ENCODE results near the gene GBE1. TPM values are rescaled to one million over a fixed set of nuclear protein-coding genes. Genes with fewer than 3 reads are reported as not detected.

Gene GBE1
- total RNA-seq, 1 donor from 2014 or later = 11.3 TPM

GRCh38 chr3:81624756-81625155 lies 136.7 kb downstream of the GBE1 start:
- H3K9me3 Mint-ChIP-seq (ENCODE audit: unreplicated experiment) = no peaks in the 10 kb centered on the region
- no peak overlapping the region for H3K4me3 Mint-ChIP-seq (ENCODE audit: unreplicated experiment)
- no peak for DNase-seq
- H3K4me1 Mint-ChIP-seq (ENCODE audit: low read depth, unreplicated experiment) = no peaks in the 10 kb centered on the region
- no peaks in the 10 kb centered on the region for H3K27me3 Mint-ChIP-seq (ENCODE audit: unreplicated experiment)
- no peak for TF ChIP-seq CTCF (IDR thresholded peaks at IDR 0.05; ENCODE audit: partially characterized antibody, unreplicated experiment)
- H3K36me3 Mint-ChIP-seq (ENCODE audit: unreplicated experiment) = no peaks in the 10 kb centered on the region
- H3K27ac Mint-ChIP-seq (ENCODE audit: unreplicated experiment) = no peak overlapping the region

GRCh38 chr3:81622395-81622794 lies 139.1 kb downstream of the GBE1 start:
- no peaks in the 10 kb centered on the region for H3K9me3 Mint-ChIP-seq (ENCODE audit: unreplicated experiment)

GRCh38 chr3:81621277-81621676 lies 140.2 kb downstream of the GBE1 start:
- no peak overlapping the region for H3K27ac Mint-ChIP-seq (ENCODE audit: unreplicated experiment)
- no peak overlapping the region for H3K4me3 Mint-ChIP-seq (ENCODE audit: unreplicated experiment)
- H3K4me1 Mint-ChIP-seq (ENCODE audit: low read depth, unreplicated experiment) = no peaks in the 10 kb centered on the region
- DNase-seq = no peak
- TF ChIP-seq CTCF (IDR thresholded peaks at IDR 0.05; ENCODE audit: partially characterized antibody, unreplicated experiment) = no peak
- H3K9me3 Mint-ChIP-seq (ENCODE audit: unreplicated experiment) = no peaks in the 10 kb centered on the region
- H3K36me3 Mint-ChIP-seq (ENCODE audit: unreplicated experiment) = no peaks in the 10 kb centered on the region
- H3K27me3 Mint-ChIP-seq (ENCODE audit: unreplicated experiment) = no peaks in the 10 kb centered on the region

More at GRCh38 chr3:81622395-81622794, 139.1 kb downstream of the GBE1 start:
- H3K36me3 Mint-ChIP-seq (ENCODE audit: unreplicated experiment) = no peaks in the 10 kb centered on the region
- no peaks in the 10 kb centered on the region for H3K27me3 Mint-ChIP-seq (ENCODE audit: unreplicated experiment)
- DNase-seq = no peak
- no peak for TF ChIP-seq CTCF (IDR thresholded peaks at IDR 0.05; ENCODE audit: partially characterized antibody, unreplicated experiment)
- H3K4me3 Mint-ChIP-seq (ENCODE audit: unreplicated experiment) = no peak overlapping the region
- H3K27ac Mint-ChIP-seq (ENCODE audit: unreplicated experiment) = no peak overlapping the region
- no peaks in the 10 kb centered on the region for H3K4me1 Mint-ChIP-seq (ENCODE audit: low read depth, unreplicated experiment)

- no peaks in the 10 kb centered on the region for H3K36me3 Mint-ChIP-seq (ENCODE audit: unreplicated experiment)
- no peaks in the 10 kb centered on the region for H3K4me1 Mint-ChIP-seq (ENCODE audit: low read depth, unreplicated experiment)
- H3K27ac Mint-ChIP-seq (ENCODE audit: unreplicated experiment) = no peak overlapping the region
- no peak for TF ChIP-seq CTCF (IDR thresholded peaks at IDR 0.05; ENCODE audit: partially characterized antibody, unreplicated experiment)
- no peak overlapping the region for H3K4me3 Mint-ChIP-seq (ENCODE audit: unreplicated experiment)
- no peaks in the 10 kb centered on the region for H3K9me3 Mint-ChIP-seq (ENCODE audit: unreplicated experiment)
- no peak for DNase-seq
- H3K27me3 Mint-ChIP-seq (ENCODE audit: unreplicated experiment) = no peaks in the 10 kb centered on the region
These were observed 140.6 kb downstream of the GBE1 start for GRCh38 chr3:81620849-81621248.

- Mint-ChIP-seq H3K27ac (ENCODE audit: unreplicated experiment) (no peak overlapping the region), H3K36me3 (ENCODE audit: unreplicated experiment) (no peaks in the 10 kb centered on the region), H3K4me1 (ENCODE audit: low read depth, unreplicated experiment) (peaks cover 2% of the 10 kb centered on the region), H3K27me3 (ENCODE audit: unreplicated experiment) (no peaks in the 10 kb centered on the region), H3K4me3 (ENCODE audit: unreplicated experiment) (no peak overlapping the region), H3K9me3 (ENCODE audit: unreplicated experiment) (no peaks in the 10 kb centered on the region)
- TF ChIP-seq CTCF (IDR thresholded peaks at IDR 0.05; ENCODE audit: partially characterized antibody, unreplicated experiment) = no peak
- no peak for DNase-seq
These were observed 148.7 kb downstream of the GBE1 start for GRCh38 chr3:81612768-81613167.
